NCI-H2107 treated with DMSO at 0.1 percent for 48 hours (cell line): Measurements from ENCODE around the gene TMOD3.
A peak's percentile ranks its signal among the peaks of the same experiment; 100 is the strongest.

Experiments
- DNase-seq: peaks from one replicate; lab custom pipeline; 2025; ENCODE audit not compliant: unreplicated experiment; lab: John Stamatoyannopoulos, UW

Gene TMOD3

DNA sequence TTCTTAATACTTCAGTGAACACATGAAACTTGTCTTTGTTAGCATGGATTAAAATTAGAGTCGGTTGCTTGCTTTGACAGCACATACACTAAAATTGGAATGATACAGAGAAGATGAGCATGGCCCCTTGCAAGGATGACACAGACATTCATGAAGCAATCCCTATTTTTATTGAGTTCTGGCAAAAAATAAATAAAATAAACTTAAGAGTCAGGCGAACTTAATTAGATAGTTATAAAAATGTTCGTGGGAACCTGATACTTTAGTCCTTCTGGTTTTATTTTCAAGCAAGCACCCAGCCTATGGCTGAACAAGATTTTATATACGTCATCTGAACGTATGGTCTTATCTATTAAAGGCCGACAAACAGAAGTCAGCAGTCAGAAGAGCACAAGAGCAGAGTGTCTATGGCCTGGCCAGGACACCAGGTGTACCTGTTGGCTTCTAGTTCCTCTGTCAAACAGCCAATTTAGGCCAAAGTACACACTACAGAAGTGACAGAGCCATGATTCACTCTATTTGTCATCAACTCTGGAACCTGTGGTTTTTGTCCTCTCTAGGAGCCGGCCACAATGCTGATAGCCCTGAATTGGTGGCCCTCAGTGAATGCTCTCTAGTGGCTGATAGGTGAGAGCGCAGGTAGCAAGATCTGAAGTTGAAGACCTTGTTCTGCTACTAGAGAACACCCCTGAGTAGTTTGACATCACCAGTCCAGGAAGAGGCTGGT is 77.8 kb downstream of the TMOD3 start:
- DNase-seq: peak; percentile 3

DNA sequence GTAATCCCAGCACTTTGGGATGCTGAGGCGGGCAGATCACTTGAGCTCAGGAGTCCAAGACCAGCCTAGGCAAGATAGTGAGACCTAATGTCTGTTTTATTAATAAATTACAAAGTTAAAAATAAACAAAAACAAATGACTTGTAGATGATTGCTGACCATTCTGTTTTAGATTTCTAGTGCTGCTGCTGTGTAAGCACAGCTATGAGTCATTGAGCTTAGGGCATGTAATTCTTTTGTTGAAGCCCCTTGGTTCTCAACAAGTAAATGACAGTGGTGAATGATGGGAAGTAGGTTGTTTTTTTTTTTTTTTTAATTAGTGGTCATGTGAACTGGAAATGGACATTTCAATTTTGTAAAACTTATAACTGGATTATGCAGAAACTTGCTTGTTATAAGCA is 78.9 kb downstream of the TMOD3 start:
- DNase-seq: no peak

DNA sequence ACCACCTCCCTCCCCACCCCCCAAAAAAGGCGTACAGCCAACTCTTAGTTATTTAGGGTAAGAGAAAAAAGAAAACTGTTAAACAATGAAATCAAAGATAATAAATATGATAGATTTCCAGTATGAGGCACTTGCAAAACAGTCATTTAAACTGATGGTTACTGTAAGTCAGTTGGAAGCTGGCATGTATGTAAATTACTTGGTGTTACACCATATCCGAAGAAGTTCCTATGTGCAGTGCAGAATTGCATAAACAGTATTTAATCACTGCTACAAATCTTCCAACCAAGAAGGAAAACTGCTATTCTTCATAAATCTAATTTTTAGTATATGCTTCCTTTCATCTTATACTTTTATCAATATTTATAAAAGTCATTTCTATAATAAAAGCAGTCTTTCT is 80.1 kb downstream of the TMOD3 start:
- DNase-seq: no peak

DNA sequence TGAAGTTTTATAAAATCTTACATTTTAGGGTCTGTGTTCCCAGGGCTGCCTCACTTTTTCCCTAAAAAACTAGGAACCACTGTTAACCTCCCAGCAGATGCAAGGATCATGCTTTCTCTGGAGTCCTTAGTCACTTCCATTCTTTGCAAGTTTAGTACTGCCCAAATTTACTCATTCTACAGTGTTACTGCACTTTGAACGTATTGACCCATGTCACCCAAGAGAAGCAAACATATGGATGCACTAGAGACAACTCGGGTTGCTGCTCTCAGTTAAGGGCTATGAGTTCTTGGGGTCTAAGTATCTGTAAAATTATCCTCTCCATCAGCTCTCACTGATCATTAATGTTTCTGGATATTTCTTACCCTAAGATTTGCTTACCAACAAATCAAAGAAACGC is 83.1 kb downstream of the TMOD3 start:
- no peak for DNase-seq

DNA sequence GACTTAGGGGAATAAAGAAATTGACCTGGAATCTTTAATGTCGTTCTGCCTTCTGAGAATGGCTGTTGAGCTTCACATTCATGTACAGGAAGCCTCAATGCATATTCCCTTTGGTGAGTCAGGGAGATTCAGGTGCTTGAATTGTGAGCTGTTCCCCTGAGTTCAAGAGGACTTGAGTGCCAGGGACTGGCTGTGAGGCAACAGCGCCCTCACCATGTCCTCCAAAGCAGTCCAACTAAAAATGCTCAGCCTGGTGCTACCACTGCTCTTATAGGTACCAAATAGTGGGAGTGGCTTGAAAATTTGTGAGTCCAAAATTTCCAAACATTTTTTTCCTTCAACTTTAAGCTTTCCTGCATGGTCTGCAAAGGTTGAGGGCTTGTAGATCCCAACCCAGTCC is 88.0 kb downstream of the TMOD3 start:
- DNase-seq: peak; percentile 15

DNA sequence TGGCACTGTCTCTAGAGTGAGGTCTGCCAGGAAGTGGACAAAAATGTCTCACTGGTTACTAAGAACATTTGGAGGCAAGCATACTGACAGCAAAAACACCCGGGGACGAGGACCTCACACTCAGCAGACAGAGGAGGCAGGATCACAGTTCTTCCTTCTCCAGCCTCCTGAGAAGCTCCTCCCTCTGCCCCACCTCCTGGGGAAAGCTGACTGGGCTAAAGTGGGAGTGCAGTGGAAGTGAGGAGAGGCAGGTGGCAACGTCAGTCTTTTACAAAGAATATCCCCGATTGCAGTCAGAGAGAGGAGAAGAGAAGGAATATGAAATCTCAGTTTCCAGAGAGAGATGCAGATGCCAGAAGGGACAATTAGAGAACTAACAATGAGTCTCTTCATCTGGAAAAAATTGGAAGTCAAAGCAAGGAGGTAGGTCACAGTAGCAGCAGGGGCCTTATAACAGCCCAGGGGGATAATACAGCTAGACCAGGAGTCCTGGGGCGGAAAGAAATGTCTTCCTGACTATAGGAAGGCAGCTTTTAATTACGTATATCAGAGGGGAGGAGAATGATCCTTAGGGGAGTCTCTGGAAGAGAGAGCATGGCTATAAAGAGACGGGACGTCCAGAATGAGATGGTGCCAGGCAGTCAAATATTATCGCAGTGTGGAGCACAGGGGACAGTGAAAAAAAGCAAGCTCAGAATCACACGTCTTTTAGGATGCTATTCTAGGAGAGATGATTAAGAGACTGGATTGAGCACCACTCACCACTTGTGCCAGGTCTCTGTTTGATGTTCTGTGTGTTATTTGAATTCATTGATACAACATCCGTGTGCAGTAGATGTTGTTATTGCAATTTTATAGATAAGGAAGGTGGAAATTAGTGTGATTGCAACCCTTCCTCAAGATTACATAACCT is 95.0 kb downstream of the TMOD3 start:
- no peak for DNase-seq

DNA sequence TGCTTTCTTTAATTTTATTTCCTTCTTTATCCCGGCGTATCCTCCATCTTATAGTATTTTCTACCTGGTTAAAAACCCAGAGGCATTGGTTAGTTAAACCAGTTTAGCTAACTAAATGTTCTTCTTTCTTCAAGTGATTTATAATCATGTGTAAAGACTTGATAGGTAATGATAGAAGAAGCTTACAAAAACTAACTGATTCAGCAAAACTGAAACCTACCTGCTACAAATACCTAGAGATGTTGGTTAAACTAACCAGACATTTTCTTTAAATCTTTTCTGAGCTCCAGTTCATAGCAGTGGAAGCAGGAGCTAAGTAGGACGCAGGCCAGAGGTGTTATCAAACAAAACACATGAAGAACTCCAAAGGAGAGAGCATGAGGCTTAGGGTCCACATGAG is 97.4 kb downstream of the TMOD3 start:
- DNase-seq: no peak

DNA sequence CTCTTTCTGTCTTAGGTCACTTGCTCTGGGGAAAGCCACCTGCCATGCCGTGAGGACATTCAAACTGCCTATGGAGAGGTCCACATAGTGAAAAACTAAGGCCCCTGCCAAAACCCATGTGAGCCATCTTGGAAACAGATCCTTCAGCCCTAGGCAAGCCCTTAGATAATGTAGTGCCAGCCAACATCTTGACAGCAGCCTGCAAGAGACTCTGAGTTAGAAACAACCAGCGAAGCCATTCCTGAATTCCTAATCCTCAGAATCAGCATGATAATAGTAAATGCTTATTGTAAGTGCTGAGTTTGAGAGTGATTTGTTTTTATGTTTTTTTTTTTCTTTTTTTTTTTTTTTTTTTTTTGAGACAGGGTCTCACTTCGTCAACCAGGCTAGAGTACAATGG is 101.6 kb downstream of the TMOD3 start:
- no peak for DNase-seq

DNA sequence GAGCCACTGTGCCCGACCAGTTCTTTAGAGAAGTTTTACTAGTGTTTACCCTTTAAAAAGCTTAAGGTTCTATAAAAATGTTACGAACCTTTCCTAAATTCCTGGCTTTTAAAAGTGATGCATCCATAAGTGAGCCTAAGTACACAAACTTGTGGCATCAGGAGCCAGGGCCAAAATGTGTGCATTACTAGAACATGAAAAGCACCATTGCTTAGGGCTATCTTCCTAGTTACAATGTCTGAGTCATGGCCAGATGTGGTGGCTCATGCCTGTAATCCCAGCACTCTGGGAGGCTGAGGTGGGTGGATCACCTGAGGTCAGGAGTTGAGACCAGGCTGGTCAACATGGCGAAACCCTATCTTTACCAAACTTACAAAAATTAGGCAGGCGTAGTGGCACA is 102.2 kb downstream of the TMOD3 start:
- DNase-seq: no peak

DNA sequence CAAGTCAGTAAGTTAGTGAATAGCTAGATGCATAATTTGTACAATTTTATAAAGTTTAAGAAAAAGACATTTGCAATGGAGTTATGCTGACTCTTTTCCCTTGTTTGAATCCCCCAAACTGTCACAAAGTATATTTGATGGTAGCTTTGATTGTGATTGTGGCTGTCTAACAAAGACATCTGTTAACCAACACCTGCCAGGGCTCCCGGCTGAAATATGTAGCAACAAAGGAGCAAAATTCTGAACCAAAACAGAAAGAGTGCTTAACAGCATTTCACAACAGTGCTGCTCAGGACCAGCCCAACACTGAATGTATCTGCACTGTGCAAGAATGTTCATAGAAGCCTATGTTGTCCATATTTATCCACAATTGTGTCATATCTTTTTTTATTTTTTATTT is 102.7 kb downstream of the TMOD3 start:
- DNase-seq: no peak

DNA sequence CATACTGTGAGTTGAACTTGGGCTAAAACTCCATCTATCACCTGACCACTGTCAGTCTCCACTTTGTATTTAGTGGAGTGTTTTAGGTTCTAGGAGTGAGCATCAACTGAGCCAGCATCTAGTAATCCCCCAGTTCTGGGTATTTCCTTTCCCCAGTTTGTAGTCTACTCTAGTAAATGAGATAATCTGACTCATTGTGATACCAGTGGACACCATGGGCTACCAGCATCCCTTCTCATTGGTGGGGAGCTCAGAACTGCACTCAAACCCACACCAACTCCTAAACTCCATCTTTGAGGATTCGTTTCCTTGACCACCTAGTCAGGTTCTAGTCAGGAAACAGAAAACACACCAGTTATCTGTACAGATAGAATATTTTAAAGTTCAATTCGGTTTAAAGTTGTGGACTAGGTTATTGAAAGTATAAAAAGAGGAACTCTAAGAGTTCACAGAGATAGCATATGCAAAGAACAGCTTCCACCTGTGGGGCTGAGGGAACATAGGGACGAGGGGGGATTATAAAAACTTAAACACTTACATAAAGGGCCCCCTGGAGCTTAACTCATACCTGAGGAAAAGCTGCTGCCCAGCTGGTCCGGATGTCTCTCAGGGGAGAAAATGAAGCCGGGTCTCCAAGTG is 106.1 kb downstream of the TMOD3 start:
- no peak for DNase-seq

DNA sequence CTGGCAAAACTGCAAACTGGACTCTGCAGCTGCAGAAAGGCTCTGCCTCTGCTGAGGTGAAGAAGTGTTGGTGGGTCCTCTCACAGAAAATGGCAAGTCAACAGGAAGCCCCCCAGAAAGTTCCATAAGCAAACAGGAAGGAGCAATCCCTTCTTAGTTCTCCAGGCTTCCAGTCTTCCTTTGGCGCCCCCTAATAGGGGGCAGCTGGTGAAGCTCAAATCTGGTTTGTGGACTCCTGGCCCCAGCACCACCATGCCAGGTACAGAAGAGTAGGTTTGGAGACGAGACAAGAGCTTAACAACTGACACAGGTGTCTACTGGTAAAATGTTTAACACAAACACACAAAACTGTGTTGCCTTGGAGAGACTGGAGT is 106.6 kb downstream of the TMOD3 start:
- no peak for DNase-seq

DNA sequence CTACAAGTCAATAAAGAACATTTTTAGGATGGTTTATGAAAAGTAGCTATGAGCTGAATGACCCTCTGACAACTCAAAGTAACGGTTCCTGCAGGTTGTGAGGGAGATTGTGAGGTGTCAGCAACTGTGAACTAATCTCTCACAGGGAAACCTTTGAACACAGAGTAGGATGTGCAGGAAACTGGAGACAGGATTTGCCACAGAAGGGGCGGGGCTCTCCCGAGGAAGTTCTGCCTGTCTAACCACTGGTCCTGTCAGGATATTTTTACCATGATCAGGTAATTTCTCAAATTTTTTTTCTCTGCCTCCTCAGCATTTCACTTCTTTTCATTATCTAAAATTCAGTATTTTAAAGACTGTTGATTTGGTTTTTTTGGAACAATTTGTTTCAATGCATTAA is 108.8 kb downstream of the TMOD3 start:
- no peak for DNase-seq

DNA sequence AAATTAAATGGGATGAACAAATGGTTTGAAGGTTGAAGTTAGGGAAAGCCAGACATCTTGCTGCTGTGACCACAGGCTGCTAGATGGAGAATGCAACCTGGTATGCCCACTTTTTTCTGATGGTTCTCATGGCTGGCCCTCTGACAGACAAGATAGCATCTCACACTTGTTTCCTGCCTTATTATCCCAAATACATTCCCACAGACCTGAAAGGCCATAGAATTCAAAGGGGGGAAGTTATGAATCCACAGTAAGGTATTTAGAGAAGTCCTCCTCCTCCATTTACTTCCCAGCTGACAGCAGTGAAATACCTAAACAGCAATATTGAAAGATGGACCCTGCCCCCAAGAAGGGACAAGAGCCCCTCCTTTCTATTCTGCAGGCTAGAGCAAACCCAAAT is 109.8 kb downstream of the TMOD3 start:
- no peak for DNase-seq

DNA sequence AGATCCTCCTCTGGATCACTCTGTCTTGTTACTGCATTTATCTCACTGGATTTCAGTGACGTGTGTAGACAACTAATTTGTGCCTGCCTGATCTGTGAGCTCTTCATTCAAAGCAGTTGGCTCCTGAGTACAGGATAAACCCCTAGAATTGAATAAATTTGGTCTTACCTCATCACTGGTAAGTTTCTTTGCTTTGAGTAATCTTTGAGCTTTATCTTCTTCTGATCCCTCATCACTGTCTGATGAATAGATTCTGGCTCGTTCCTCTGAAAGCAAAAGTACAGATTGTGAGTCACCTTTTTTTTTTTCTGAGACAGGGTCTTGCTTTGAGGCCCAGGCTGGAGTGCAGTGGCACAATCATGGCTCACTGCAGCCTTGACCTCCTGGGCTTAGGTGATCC is 117.7 kb downstream of the TMOD3 start:
- no peak for DNase-seq

DNA sequence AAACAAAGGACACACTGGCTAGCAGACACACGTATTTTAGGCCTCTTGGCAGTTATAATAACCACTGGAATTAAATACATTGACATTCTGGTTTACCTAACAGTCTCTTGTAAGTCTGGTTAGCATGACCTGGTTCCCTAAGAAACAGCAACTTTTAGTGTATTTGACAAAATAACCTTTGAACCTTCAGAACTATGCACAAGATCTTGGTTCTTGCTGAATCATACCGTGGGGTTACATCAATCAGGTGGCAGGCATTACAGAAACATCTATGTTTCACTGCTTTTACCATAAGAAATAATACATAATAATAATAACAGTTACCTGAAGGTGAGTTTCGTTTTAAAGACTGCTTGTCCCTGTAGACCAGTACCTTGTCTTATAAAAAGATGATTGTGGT is 123.4 kb downstream of the TMOD3 start:
- no peak for DNase-seq

DNA sequence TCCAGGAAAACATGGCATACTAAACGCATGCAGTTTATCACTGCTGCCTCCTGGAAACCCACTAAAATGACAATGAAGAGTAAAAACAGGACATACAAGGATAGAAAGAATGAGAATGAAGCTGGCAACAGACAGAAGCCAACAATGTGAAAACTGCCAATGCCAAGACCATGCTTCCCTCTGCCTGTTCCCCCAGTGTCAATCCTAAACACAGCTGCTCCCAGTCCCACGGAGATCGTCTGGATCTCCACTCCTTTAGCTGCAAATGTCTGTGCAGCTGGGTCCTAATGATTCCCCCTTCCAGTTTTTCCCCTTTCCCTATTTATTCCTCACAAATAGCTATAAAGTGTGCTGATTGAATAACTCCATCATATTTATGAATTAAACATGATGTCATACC is 126.1 kb downstream of the TMOD3 start:
- no peak for DNase-seq
